Fibroblast of mammary gland (primary cell): ENCODE results near the gene USH2A.

ENCODE experiments used
- DNase-seq: peaks from one replicate; pipeline ENCODE4 v3.0.0-alpha.2; 2010; ENCODE audit warnings: low read depth
- H3K4me3 ChIP-seq: 2 replicates; pipeline ENCODE4 v1.5.1; 2011; ENCODE audit warnings: low read depth, mild to moderate bottlenecking, low read length, moderate library complexity; ENCODE audit not compliant: control insufficient read depth
- CTCF ChIP-seq: conservative IDR thresholded peaks from 2 replicates; pipeline ENCODE4 v1.5.1; 2011; ENCODE audit warnings: low read depth, low read length, inconsistent platforms; ENCODE audit not compliant: control insufficient read depth, insufficient read depth

Gene USH2A

GRCh38 chr1:216194721-216195120 lies 228.5 kb downstream of the USH2A start:
- H3K4me3 ChIP-seq: no peak overlapping the region
- DNase-seq: peak; percentile 2
- no peak for TF ChIP-seq CTCF

- TF ChIP-seq CTCF: no peak
- H3K4me3 ChIP-seq: no peak overlapping the region
- DNase-seq: no peak
These were observed 229.3 kb downstream of the USH2A start for GRCh38 chr1:216193839-216194443.

GRCh38 chr1:216190438-216190837 lies 232.8 kb downstream of the USH2A start:
- no peak for DNase-seq
- no peak for TF ChIP-seq CTCF
- no peak overlapping the region for H3K4me3 ChIP-seq

- no peak for TF ChIP-seq CTCF
- DNase-seq: peak; percentile 4
- H3K4me3 ChIP-seq: no peak overlapping the region
These were observed 236.4 kb downstream of the USH2A start for GRCh38 chr1:216186816-216187215.

- no peak for DNase-seq
- TF ChIP-seq CTCF: no peak
- H3K4me3 ChIP-seq: no peak overlapping the region
These were observed 237.1 kb downstream of the USH2A start for GRCh38 chr1:216186141-216186540.

- DNase-seq: no peak
- TF ChIP-seq CTCF: no peak
- no peak overlapping the region for H3K4me3 ChIP-seq
These were observed 239.0 kb downstream of the USH2A start for GRCh38 chr1:216184126-216184680.
